ENCODE measurements around the gene SCARB1.

SCARB1 gene

GRCh38 chr12:124836759-124837158 is 26.9 kb downstream of the SCARB1 start:
- H3K4me1 ChIP-seq (ENCODE audit: control insufficient read depth, insufficient read depth, low read length) = peaks cover 9% of the 10 kb centered on the region
- no peak overlapping the region for H3K27ac ChIP-seq (ENCODE audit: low read length)
- no peak overlapping the region for H3K4me3 ChIP-seq (ENCODE audit: low read length in 2 of 2)
- H3K9ac ChIP-seq (ENCODE audit: low read length in 2 of 2) = no peak overlapping the region
- no peaks in the 10 kb centered on the region for H3K9me3 ChIP-seq (ENCODE audit: control insufficient read depth in 2 of 2, low read length in 2 of 2)
- no peaks in the 10 kb centered on the region for H3K27me3 ChIP-seq (ENCODE audit: control insufficient read depth in 1 of 2, insufficient read depth in 2 of 2, low read length in 2 of 2)
- H3K36me3 ChIP-seq (ENCODE audit: control insufficient read depth in 2 of 2, insufficient read depth in 2 of 2, low read length in 2 of 2) = no peaks in the 10 kb centered on the region

GRCh38 chr12:124835656-124836410 is 27.8 kb downstream of the SCARB1 start:
- Histone ChIP-seq H3K27ac (ENCODE audit: low read length) (no peak overlapping the region), H3K9ac (ENCODE audit: low read length in 2 of 2) (no peak overlapping the region), H3K4me3 (ENCODE audit: low read length in 2 of 2) (no peak overlapping the region), H3K27me3 (ENCODE audit: control insufficient read depth in 1 of 2, insufficient read depth in 2 of 2, low read length in 2 of 2) (no peaks in the 10 kb centered on the region), H3K4me1 (ENCODE audit: control insufficient read depth, insufficient read depth, low read length) (peaks cover 9% of the 10 kb centered on the region), H3K9me3 (ENCODE audit: control insufficient read depth in 2 of 2, low read length in 2 of 2) (no peaks in the 10 kb centered on the region), H3K36me3 (ENCODE audit: control insufficient read depth in 2 of 2, insufficient read depth in 2 of 2, low read length in 2 of 2) (no peaks in the 10 kb centered on the region)

- H3K27ac ChIP-seq (ENCODE audit: low read length) = no peak overlapping the region
- H3K27me3 ChIP-seq (ENCODE audit: control insufficient read depth in 1 of 2, insufficient read depth in 2 of 2, low read length in 2 of 2) = no peaks in the 10 kb centered on the region
Observed at GRCh38 chr12:124834822-124835221, 28.8 kb downstream of the SCARB1 start.

GRCh38 chr12:124833693-124834122 is 30.0 kb downstream of the SCARB1 start:
- H3K27me3 ChIP-seq (ENCODE audit: control insufficient read depth in 1 of 2, insufficient read depth in 2 of 2, low read length in 2 of 2) = no peaks in the 10 kb centered on the region
- H3K36me3 ChIP-seq (ENCODE audit: control insufficient read depth in 2 of 2, insufficient read depth in 2 of 2, low read length in 2 of 2) = no peaks in the 10 kb centered on the region
- no peak overlapping the region for H3K9ac ChIP-seq (ENCODE audit: low read length in 2 of 2)
- peaks cover 12% of the 10 kb centered on the region for H3K4me1 ChIP-seq (ENCODE audit: control insufficient read depth, insufficient read depth, low read length)
- no peak overlapping the region for H3K27ac ChIP-seq (ENCODE audit: low read length)
- H3K4me3 ChIP-seq (ENCODE audit: low read length in 2 of 2) = no peak overlapping the region
- no peaks in the 10 kb centered on the region for H3K9me3 ChIP-seq (ENCODE audit: control insufficient read depth in 2 of 2, low read length in 2 of 2)

More at GRCh38 chr12:124834822-124835221, 28.8 kb downstream of the SCARB1 start:
- Histone ChIP-seq H3K4me3 (ENCODE audit: low read length in 2 of 2) (no peak overlapping the region), H3K9ac (ENCODE audit: low read length in 2 of 2) (no peak overlapping the region), H3K36me3 (ENCODE audit: control insufficient read depth in 2 of 2, insufficient read depth in 2 of 2, low read length in 2 of 2) (no peaks in the 10 kb centered on the region), H3K4me1 (ENCODE audit: control insufficient read depth, insufficient read depth, low read length) (peaks cover 9% of the 10 kb centered on the region), H3K9me3 (ENCODE audit: control insufficient read depth in 2 of 2, low read length in 2 of 2) (no peaks in the 10 kb centered on the region)

GRCh38 chr12:124832856-124833255 is 30.8 kb downstream of the SCARB1 start:
- no peaks in the 10 kb centered on the region for H3K27me3 ChIP-seq (ENCODE audit: control insufficient read depth in 1 of 2, insufficient read depth in 2 of 2, low read length in 2 of 2)
- no peaks in the 10 kb centered on the region for H3K36me3 ChIP-seq (ENCODE audit: control insufficient read depth in 2 of 2, insufficient read depth in 2 of 2, low read length in 2 of 2)
- no peak overlapping the region for H3K4me3 ChIP-seq (ENCODE audit: low read length in 2 of 2)
- H3K9me3 ChIP-seq (ENCODE audit: control insufficient read depth in 2 of 2, low read length in 2 of 2) = no peaks in the 10 kb centered on the region
- H3K27ac ChIP-seq (ENCODE audit: low read length) = no peak overlapping the region
- no peak overlapping the region for H3K9ac ChIP-seq (ENCODE audit: low read length in 2 of 2)
- H3K4me1 ChIP-seq (ENCODE audit: control insufficient read depth, insufficient read depth, low read length) = peaks cover 5% of the 10 kb centered on the region

GRCh38 chr12:124831590-124831989 is 32.1 kb downstream of the SCARB1 start:
- Histone ChIP-seq H3K9ac (ENCODE audit: low read length in 2 of 2) (no peak overlapping the region), H3K27me3 (ENCODE audit: control insufficient read depth in 1 of 2, insufficient read depth in 2 of 2, low read length in 2 of 2) (no peaks in the 10 kb centered on the region), H3K9me3 (ENCODE audit: control insufficient read depth in 2 of 2, low read length in 2 of 2) (no peaks in the 10 kb centered on the region), H3K27ac (ENCODE audit: low read length) (no peak overlapping the region), H3K36me3 (ENCODE audit: control insufficient read depth in 2 of 2, insufficient read depth in 2 of 2, low read length in 2 of 2) (no peaks in the 10 kb centered on the region), H3K4me3 (ENCODE audit: low read length in 2 of 2) (no peak overlapping the region), H3K4me1 (ENCODE audit: control insufficient read depth, insufficient read depth, low read length) (peaks cover 4% of the 10 kb centered on the region)

- no peaks in the 10 kb centered on the region for H3K36me3 ChIP-seq (ENCODE audit: control insufficient read depth in 2 of 2, insufficient read depth in 2 of 2, low read length in 2 of 2)
- H3K27me3 ChIP-seq (ENCODE audit: control insufficient read depth in 1 of 2, insufficient read depth in 2 of 2, low read length in 2 of 2) = no peaks in the 10 kb centered on the region
- H3K4me3 ChIP-seq (ENCODE audit: low read length in 2 of 2) = no peak overlapping the region
- no peak overlapping the region for H3K9ac ChIP-seq (ENCODE audit: low read length in 2 of 2)
- H3K9me3 ChIP-seq (ENCODE audit: control insufficient read depth in 2 of 2, low read length in 2 of 2) = no peaks in the 10 kb centered on the region
- H3K27ac ChIP-seq (ENCODE audit: low read length) = no peak overlapping the region
- peaks cover 4% of the 10 kb centered on the region for H3K4me1 ChIP-seq (ENCODE audit: control insufficient read depth, insufficient read depth, low read length)
Observed at GRCh38 chr12:124830306-124830705, 33.4 kb downstream of the SCARB1 start.

GRCh38 chr12:124829708-124830304 is 33.9 kb downstream of the SCARB1 start:
- Histone ChIP-seq H3K36me3 (ENCODE audit: control insufficient read depth in 2 of 2, insufficient read depth in 2 of 2, low read length in 2 of 2) (no peaks in the 10 kb centered on the region), H3K4me3 (ENCODE audit: low read length in 2 of 2) (no peak overlapping the region), H3K4me1 (ENCODE audit: control insufficient read depth, insufficient read depth, low read length) (peaks cover 4% of the 10 kb centered on the region), H3K9me3 (ENCODE audit: control insufficient read depth in 2 of 2, low read length in 2 of 2) (no peaks in the 10 kb centered on the region), H3K9ac (ENCODE audit: low read length in 2 of 2) (no peak overlapping the region), H3K27ac (ENCODE audit: low read length) (no peak overlapping the region), H3K27me3 (ENCODE audit: control insufficient read depth in 1 of 2, insufficient read depth in 2 of 2, low read length in 2 of 2) (no peaks in the 10 kb centered on the region)

GRCh38 chr12:124829008-124829707 is 34.5 kb downstream of the SCARB1 start:
- Histone ChIP-seq H3K4me3 (ENCODE audit: low read length in 2 of 2) (no peak overlapping the region), H3K4me1 (ENCODE audit: control insufficient read depth, insufficient read depth, low read length) (peaks cover 4% of the 10 kb centered on the region), H3K36me3 (ENCODE audit: control insufficient read depth in 2 of 2, insufficient read depth in 2 of 2, low read length in 2 of 2) (no peaks in the 10 kb centered on the region), H3K27ac (ENCODE audit: low read length) (no peak overlapping the region), H3K9ac (ENCODE audit: low read length in 2 of 2) (no peak overlapping the region), H3K9me3 (ENCODE audit: control insufficient read depth in 2 of 2, low read length in 2 of 2) (no peaks in the 10 kb centered on the region), H3K27me3 (ENCODE audit: control insufficient read depth in 1 of 2, insufficient read depth in 2 of 2, low read length in 2 of 2) (no peaks in the 10 kb centered on the region)

- H3K9ac ChIP-seq (ENCODE audit: low read length in 2 of 2) = no peak overlapping the region
- no peak overlapping the region for H3K4me3 ChIP-seq (ENCODE audit: low read length in 2 of 2)
- H3K27me3 ChIP-seq (ENCODE audit: control insufficient read depth in 1 of 2, insufficient read depth in 2 of 2, low read length in 2 of 2) = no peaks in the 10 kb centered on the region
- peaks cover 4% of the 10 kb centered on the region for H3K4me1 ChIP-seq (ENCODE audit: control insufficient read depth, insufficient read depth, low read length)
- H3K27ac ChIP-seq (ENCODE audit: low read length) = no peak overlapping the region
- H3K36me3 ChIP-seq (ENCODE audit: control insufficient read depth in 2 of 2, insufficient read depth in 2 of 2, low read length in 2 of 2) = no peaks in the 10 kb centered on the region
- no peaks in the 10 kb centered on the region for H3K9me3 ChIP-seq (ENCODE audit: control insufficient read depth in 2 of 2, low read length in 2 of 2)
Observed at GRCh38 chr12:124828264-124829007, 35.2 kb downstream of the SCARB1 start.

All from stomach smooth muscle (tissue), 2 donors.